Right atrium auricular region (tissue), 2 donors: ENCODE results near the gene CD2BP2. TPM values are rescaled to one million over a fixed set of nuclear protein-coding genes. Genes with fewer than 3 reads are reported as not detected.

Source experiments
- DNase-seq: peaks from one replicate; pipeline ENCODE4 v3.0.0-alpha.2; 2019; ENCODE audit warnings: low spot score
- H3K27ac ChIP-seq, 2 donors: fragments of 200-600 bp; sonication (generic); 1 replicate in 1 of 2; 2 replicates in 1 of 2; pipeline ENCODE4 v1.5.1; 2016 to 2019
- H3K27me3 ChIP-seq, 2 donors: fragments of 200-600 bp; sonication (generic); one replicate each; pipeline versions ENCODE4 v1.5.1 to v1.6.0; 2017 to 2019
- H3K36me3 ChIP-seq: fragments of 200-600 bp; sonication (generic); one replicate; pipeline ENCODE4 v1.5.1; 2016
- H3K4me1 ChIP-seq, 2 donors: fragments of 200-600 bp; sonication (generic); one replicate each; pipeline versions ENCODE4 v1.5.1 to v1.6.0; 2017 to 2019
- H3K4me3 ChIP-seq, 2 donors: fragments of 200-600 bp; sonication (generic); 1 replicate in 1 of 2; 2 replicates in 1 of 2; pipeline ENCODE4 v1.5.1; 2017 to 2019; ENCODE audit warnings: mild to moderate bottlenecking in 1 of 2, moderate library complexity in 1 of 2
- H3K9me3 ChIP-seq, 2 donors: fragments of 200-600 bp; sonication (generic); one replicate each; pipeline ENCODE4 v1.5.1; 2019
- total RNA-seq, 2 donors: library from RNA; depleted of rRNA; stranded (reverse); fragments of >200 nt; gene quantifications; one replicate each; pipeline ENCODE4 v1.1.0, GENCODE V29; 2016
- TF ChIP-seq, protein P1 (sequence below), 2 donors: fragments of 200-600 bp; sonication (generic); IDR thresholded peaks; one replicate each; pipeline ENCODE4 v1.5.1; 2019; ENCODE audit warnings: antibody characterized with exemption in 2 of 2

The CD2BP2 gene
- total RNA-seq, 2 donors from 2014 or later, result 22.0 to 39.3 TPM

DNA sequence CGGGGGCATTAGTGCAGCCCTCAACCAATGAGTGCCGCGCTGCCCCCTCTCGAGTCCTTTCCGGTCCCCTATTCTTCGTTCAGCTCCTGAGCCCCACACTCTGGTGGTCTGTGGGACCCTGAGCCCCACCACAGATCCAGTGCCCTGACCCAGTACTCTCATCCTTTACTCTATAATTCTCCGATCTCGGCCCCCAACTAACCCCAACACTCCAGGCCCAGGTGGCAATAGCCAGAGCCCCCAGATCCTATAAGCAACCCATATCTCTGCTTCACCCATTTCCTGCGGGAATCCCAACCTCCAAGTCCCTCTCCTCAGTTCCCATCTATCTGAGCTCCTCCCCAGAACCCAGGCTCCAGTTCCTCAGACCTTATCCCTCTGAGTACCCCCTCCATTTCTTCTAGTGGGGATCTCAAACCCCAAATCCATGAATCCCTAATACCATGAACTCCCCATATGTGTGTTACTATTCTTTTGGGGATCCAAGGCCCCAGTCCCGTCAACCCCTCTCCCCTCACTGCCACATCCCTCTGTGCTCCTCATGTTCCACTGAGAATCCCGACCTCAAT, 16.2 kb upstream of the CD2BP2 start:
- TF ChIP-seq, protein P1, sequence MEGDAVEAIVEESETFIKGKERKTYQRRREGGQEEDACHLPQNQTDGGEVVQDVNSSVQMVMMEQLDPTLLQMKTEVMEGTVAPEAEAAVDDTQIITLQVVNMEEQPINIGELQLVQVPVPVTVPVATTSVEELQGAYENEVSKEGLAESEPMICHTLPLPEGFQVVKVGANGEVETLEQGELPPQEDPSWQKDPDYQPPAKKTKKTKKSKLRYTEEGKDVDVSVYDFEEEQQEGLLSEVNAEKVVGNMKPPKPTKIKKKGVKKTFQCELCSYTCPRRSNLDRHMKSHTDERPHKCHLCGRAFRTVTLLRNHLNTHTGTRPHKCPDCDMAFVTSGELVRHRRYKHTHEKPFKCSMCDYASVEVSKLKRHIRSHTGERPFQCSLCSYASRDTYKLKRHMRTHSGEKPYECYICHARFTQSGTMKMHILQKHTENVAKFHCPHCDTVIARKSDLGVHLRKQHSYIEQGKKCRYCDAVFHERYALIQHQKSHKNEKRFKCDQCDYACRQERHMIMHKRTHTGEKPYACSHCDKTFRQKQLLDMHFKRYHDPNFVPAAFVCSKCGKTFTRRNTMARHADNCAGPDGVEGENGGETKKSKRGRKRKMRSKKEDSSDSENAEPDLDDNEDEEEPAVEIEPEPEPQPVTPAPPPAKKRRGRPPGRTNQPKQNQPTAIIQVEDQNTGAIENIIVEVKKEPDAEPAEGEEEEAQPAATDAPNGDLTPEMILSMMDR (IDR thresholded peaks at IDR 0.05), result no peak
- Histone ChIP-seq H3K4me1 (peaks cover 0 to 43% of the 10 kb centered on the region in 2 donors), H3K27ac (peak overlapping the region; percentile 91 to 94), H3K9me3 (no peaks in the 10 kb centered on the region), H3K4me3 (peak overlapping the region; percentile 26 to 51), H3K36me3 (no peaks in the 10 kb centered on the region), H3K27me3 (no peaks in the 10 kb centered on the region)
- DNase-seq, result no peak

- H3K27me3 ChIP-seq, result no peaks in the 10 kb centered on the region
- H3K4me3 ChIP-seq, result peak within 1 kb of the TSS; percentile 90
- TF ChIP-seq, protein P1 (IDR thresholded peaks at IDR 0.05), result peak in 1 of 2 donors; percentile 28
- peak within 1 kb of the TSS; percentile 91 to 94 for H3K27ac ChIP-seq
- peak; percentile 100 for DNase-seq
- peaks cover 0 to 50% of the 10 kb centered on the region in 2 donors for H3K4me1 ChIP-seq
- no peaks in the 10 kb centered on the region for H3K9me3 ChIP-seq
- H3K36me3 ChIP-seq, result peaks cover 2% of the 10 kb centered on the region
Measured at GRCh38 chr16:30370456-30371247, 15.5 kb upstream of the CD2BP2 start, which contains the start of gene TBC1D10B. TSS of gene TBC1D10B (minus strand) at chr16:30370494. CDS start at chr16:30370183, 311 bp downstream.

- no peaks in the 10 kb centered on the region for H3K9me3 ChIP-seq
- no peaks in the 10 kb centered on the region for H3K27me3 ChIP-seq
- DNase-seq, result no peak
- peaks cover 0 to 56% of the 10 kb centered on the region in 2 donors for H3K4me1 ChIP-seq
- TF ChIP-seq, protein P1 (IDR thresholded peaks at IDR 0.05), result no peak
- H3K36me3 ChIP-seq, result peaks cover 8% of the 10 kb centered on the region
- peak overlapping the region; percentile 90 for H3K4me3 ChIP-seq
- peak overlapping the region; percentile 81 to 85 for H3K27ac ChIP-seq
Measured at GRCh38 chr16:30369938-30370455, 14.9 kb upstream of the CD2BP2 start.

DNA sequence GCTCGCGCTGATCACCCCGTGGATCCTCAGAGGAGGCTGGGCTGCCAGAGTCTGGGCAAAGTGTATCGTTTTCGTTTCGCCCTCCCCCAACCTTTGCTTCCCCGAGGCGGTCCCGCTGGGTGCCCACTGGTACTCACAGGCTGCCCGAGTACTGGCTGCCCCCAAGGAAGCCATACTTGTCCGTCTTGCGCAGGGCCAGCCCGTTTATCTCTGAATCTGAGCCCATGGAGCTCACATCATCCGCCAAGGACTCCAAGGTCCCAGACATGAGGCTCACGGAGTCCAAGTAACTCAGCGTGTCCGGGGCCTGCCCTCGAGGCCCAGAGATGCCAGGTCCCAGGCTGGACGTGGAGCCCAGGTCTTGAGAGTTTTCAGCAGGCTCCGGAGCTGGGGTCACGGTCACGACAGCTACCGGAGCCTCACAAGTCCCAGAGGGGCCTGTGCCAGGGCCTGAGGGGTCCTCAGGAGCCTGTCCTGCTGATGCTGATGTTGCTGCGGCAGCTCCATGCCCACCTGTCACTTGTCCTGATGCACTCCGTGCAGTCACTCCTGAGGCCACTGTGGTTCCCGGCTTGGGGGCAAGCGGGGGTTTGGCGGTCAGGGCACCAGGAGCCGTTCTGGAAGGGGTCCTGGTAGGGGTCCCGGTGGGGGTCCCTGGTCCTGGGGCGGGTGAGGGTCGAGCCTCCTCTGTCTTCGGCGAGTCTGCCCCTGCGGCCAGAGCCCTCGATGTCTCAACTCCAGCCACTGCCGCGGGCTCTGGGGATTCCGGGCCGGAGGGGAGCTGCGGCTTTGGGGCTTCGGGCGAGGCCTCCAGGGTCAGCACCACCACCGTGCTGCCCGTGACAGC, 14.2 kb upstream of the CD2BP2 start:
- H3K4me1 ChIP-seq, result peaks cover 0 to 56% of the 10 kb centered on the region in 2 donors
- H3K9me3 ChIP-seq, result no peaks in the 10 kb centered on the region
- no peaks in the 10 kb centered on the region for H3K27me3 ChIP-seq
- peak overlapping the region; percentile 81 to 85 for H3K27ac ChIP-seq
- H3K4me3 ChIP-seq, result peak overlapping the region; percentile 90
- DNase-seq, result no peak
- peaks cover 15% of the 10 kb centered on the region for H3K36me3 ChIP-seq
- TF ChIP-seq, protein P1 (IDR thresholded peaks at IDR 0.05), result no peak

- peak overlapping the region; percentile 90 for H3K4me3 ChIP-seq
- no peak for DNase-seq
- no peaks in the 10 kb centered on the region for H3K9me3 ChIP-seq
- H3K36me3 ChIP-seq, result peaks cover 19% of the 10 kb centered on the region
- no peaks in the 10 kb centered on the region for H3K27me3 ChIP-seq
- peaks cover 0 to 56% of the 10 kb centered on the region in 2 donors for H3K4me1 ChIP-seq
- TF ChIP-seq, protein P1 (IDR thresholded peaks at IDR 0.05), result no peak
- H3K27ac ChIP-seq, result peak overlapping the region; percentile 81 to 85
Measured at GRCh38 chr16:30368792-30369090, 13.6 kb upstream of the CD2BP2 start.
